ENCODE data around the gene SPATA19. TPM values are rescaled to one million over a fixed set of nuclear protein-coding genes. Genes with fewer than 3 reads are reported as not detected.

The SPATA19 gene
- total and polyA plus RNA-seq, 7 experiments from 2014 or later: not detected

- peaks cover 3 to 14% (median 5%) of the 10 kb centered on the region in 7 donors for H3K4me1 Mint-ChIP-seq
- Histone ChIP-seq H3K4me1 (ENCODE audit: control insufficient read depth in 2 of 2, insufficient read depth in 2 of 2, low read length in 2 of 2) (no peaks in the 10 kb centered on the region), H3K27ac (ENCODE audit: low read depth, low read length) (no peak overlapping the region), H3K9me3 (ENCODE audit: control insufficient read depth in 2 of 3, low read length in 3 of 3) (no peaks in the 10 kb centered on the region), H3K4me3 (ENCODE audit: low read length) (no peak overlapping the region), H3K27me3 (ENCODE audit: control insufficient read depth in 2 of 2, insufficient read depth in 2 of 2, low read length in 2 of 2) (no peaks in the 10 kb centered on the region), H3K36me3 (ENCODE audit: control insufficient read depth in 2 of 3, insufficient read depth in 3 of 3, low read length in 3 of 3) (no peaks in the 10 kb centered on the region)
- DNase-seq: no peak
- CTCF ChIA-PET: no interaction called here
- H3K27me3 Mint-ChIP-seq: peaks cover 0 to 73% (median 22%) of the 10 kb centered on the region in 5 donors
- peak overlapping the region in 2 of 10 donors; percentile 45 to 72 for H3K4me3 Mint-ChIP-seq
- POLR2A ChIA-PET: no interaction called here
- intact Hi-C loops (cut with micrococcal nuclease): no loop called here
- no peaks in the 10 kb centered on the region for H3K36me3 Mint-ChIP-seq
- H3K27ac Mint-ChIP-seq: no peak overlapping the region
- no peak for ATAC-seq
- H3K9me3 Mint-ChIP-seq: peaks cover 0 to 4% (median 0%) of the 10 kb centered on the region in 11 donors
These were observed 13.0 kb downstream of the SPATA19 start for GRCh38 chr11:133832096-133832990.

GRCh38 chr11:133830931-133831907 is 14.1 kb downstream of the SPATA19 start:
- CTCF ChIA-PET: no interaction called here

GRCh38 chr11:133829566-133829965 is 15.7 kb downstream of the SPATA19 start:
- Histone ChIP-seq H3K4me1 (ENCODE audit: control insufficient read depth in 2 of 2, insufficient read depth in 2 of 2, low read length in 2 of 2) (no peaks in the 10 kb centered on the region), H3K9me3 (ENCODE audit: control insufficient read depth in 2 of 3, low read length in 3 of 3) (no peaks in the 10 kb centered on the region), H3K27me3 (ENCODE audit: control insufficient read depth in 2 of 2, insufficient read depth in 2 of 2, low read length in 2 of 2) (no peaks in the 10 kb centered on the region), H3K4me3 (ENCODE audit: low read length) (no peak overlapping the region), H3K36me3 (ENCODE audit: control insufficient read depth in 2 of 3, insufficient read depth in 3 of 3, low read length in 3 of 3) (no peaks in the 10 kb centered on the region), H3K27ac (ENCODE audit: low read depth, low read length) (no peak overlapping the region)
- Mint-ChIP-seq H3K27me3 (peaks cover 0 to 48% (median 24%) of the 10 kb centered on the region in 5 donors), H3K27ac (no peak overlapping the region), H3K36me3 (no peaks in the 10 kb centered on the region), H3K4me3 (no peak overlapping the region), H3K9me3 (no peaks in the 10 kb centered on the region), H3K4me1 (peaks cover 0 to 10% (median 0%) of the 10 kb centered on the region in 7 donors)
- no peak for DNase-seq
- ChIA-PET CTCF (no interaction called here), POLR2A (no interaction called here)
- intact Hi-C loops (cut with micrococcal nuclease): no loop called here
- no peak for ATAC-seq

More at GRCh38 chr11:133830931-133831907, 14.1 kb downstream of the SPATA19 start:
- Histone ChIP-seq H3K36me3 (ENCODE audit: control insufficient read depth in 2 of 3, insufficient read depth in 3 of 3, low read length in 3 of 3) (no peaks in the 10 kb centered on the region), H3K4me1 (ENCODE audit: control insufficient read depth in 2 of 2, insufficient read depth in 2 of 2, low read length in 2 of 2) (no peaks in the 10 kb centered on the region), H3K27ac (ENCODE audit: low read depth, low read length) (no peak overlapping the region), H3K4me3 (ENCODE audit: low read length) (no peak overlapping the region), H3K9me3 (ENCODE audit: control insufficient read depth in 2 of 3, low read length in 3 of 3) (no peaks in the 10 kb centered on the region), H3K27me3 (ENCODE audit: control insufficient read depth in 2 of 2, insufficient read depth in 2 of 2, low read length in 2 of 2) (no peaks in the 10 kb centered on the region)
- DNase-seq: no peak
- Mint-ChIP-seq H3K36me3 (no peaks in the 10 kb centered on the region), H3K27ac (no peak overlapping the region), H3K4me3 (no peak overlapping the region), H3K4me1 (peaks cover 3 to 14% (median 5%) of the 10 kb centered on the region in 7 donors), H3K9me3 (no peaks in the 10 kb centered on the region), H3K27me3 (peaks cover 0 to 62% (median 23%) of the 10 kb centered on the region in 5 donors)
- POLR2A ChIA-PET: no interaction called here
- intact Hi-C loops (cut with micrococcal nuclease): no loop called here
- no peak for ATAC-seq

GRCh38 chr11:133828871-133829270 is 16.4 kb downstream of the SPATA19 start:
- peaks cover 0 to 41% (median 24%) of the 10 kb centered on the region in 5 donors for H3K27me3 Mint-ChIP-seq
- H3K4me3 Mint-ChIP-seq: no peak overlapping the region
- POLR2A ChIA-PET: no interaction called here
- no peaks in the 10 kb centered on the region for H3K9me3 ChIP-seq (ENCODE audit: control insufficient read depth in 2 of 3, low read length in 3 of 3)
- peaks cover 0 to 6% (median 0%) of the 10 kb centered on the region in 7 donors for H3K4me1 Mint-ChIP-seq
- no peak overlapping the region for H3K27ac Mint-ChIP-seq
- no peaks in the 10 kb centered on the region for H3K9me3 Mint-ChIP-seq
- ATAC-seq (no peak), DNase-seq (no peak)
- no peaks in the 10 kb centered on the region for H3K36me3 Mint-ChIP-seq
- CTCF ChIA-PET: no interaction called here
- intact Hi-C loops (cut with micrococcal nuclease): no loop called here
- no peaks in the 10 kb centered on the region for H3K27me3 ChIP-seq (ENCODE audit: control insufficient read depth in 2 of 2, insufficient read depth in 2 of 2, low read length in 2 of 2)
- no peaks in the 10 kb centered on the region for H3K36me3 ChIP-seq (ENCODE audit: control insufficient read depth in 2 of 3, insufficient read depth in 3 of 3, low read length in 3 of 3)
- H3K4me3 ChIP-seq (ENCODE audit: low read length): no peak overlapping the region
- H3K27ac ChIP-seq (ENCODE audit: low read depth, low read length): no peak overlapping the region
- H3K4me1 ChIP-seq (ENCODE audit: control insufficient read depth in 2 of 2, insufficient read depth in 2 of 2, low read length in 2 of 2): no peaks in the 10 kb centered on the region

- no peak overlapping the region for H3K27ac ChIP-seq (ENCODE audit: low read depth, low read length)
- H3K4me1 Mint-ChIP-seq: peaks cover 0 to 3% (median 0%) of the 10 kb centered on the region in 7 donors
- intact Hi-C loops (cut with micrococcal nuclease): no loop called here
- no peak overlapping the region for H3K27ac Mint-ChIP-seq
- H3K4me1 ChIP-seq (ENCODE audit: control insufficient read depth in 2 of 2, insufficient read depth in 2 of 2, low read length in 2 of 2): no peaks in the 10 kb centered on the region
- peaks cover 0 to 38% (median 24%) of the 10 kb centered on the region in 5 donors for H3K27me3 Mint-ChIP-seq
- ATAC-seq: no peak
- H3K36me3 ChIP-seq (ENCODE audit: control insufficient read depth in 2 of 3, insufficient read depth in 3 of 3, low read length in 3 of 3): no peaks in the 10 kb centered on the region
- H3K4me3 Mint-ChIP-seq: no peak overlapping the region
- ChIA-PET POLR2A (no interaction called here), CTCF (no interaction called here)
- no peak overlapping the region for H3K4me3 ChIP-seq (ENCODE audit: low read length)
- no peaks in the 10 kb centered on the region for H3K27me3 ChIP-seq (ENCODE audit: control insufficient read depth in 2 of 2, insufficient read depth in 2 of 2, low read length in 2 of 2)
- H3K9me3 ChIP-seq (ENCODE audit: control insufficient read depth in 2 of 3, low read length in 3 of 3): no peaks in the 10 kb centered on the region
- H3K9me3 Mint-ChIP-seq: no peaks in the 10 kb centered on the region
- DNase-seq: no peak
- H3K36me3 Mint-ChIP-seq: no peaks in the 10 kb centered on the region
These were observed 17.8 kb downstream of the SPATA19 start for GRCh38 chr11:133827556-133827955.

- no peaks in the 10 kb centered on the region for H3K4me1 Mint-ChIP-seq
- ATAC-seq (no peak), DNase-seq (no peak)
- no peaks in the 10 kb centered on the region for H3K9me3 Mint-ChIP-seq
- intact Hi-C loops (cut with micrococcal nuclease): no loop called here
- H3K27me3 Mint-ChIP-seq: peaks cover 0 to 36% (median 24%) of the 10 kb centered on the region in 5 donors
- no peak overlapping the region for H3K4me3 Mint-ChIP-seq
- no peaks in the 10 kb centered on the region for H3K36me3 ChIP-seq (ENCODE audit: control insufficient read depth in 2 of 3, insufficient read depth in 3 of 3, low read length in 3 of 3)
- POLR2A ChIA-PET: no interaction called here
- no peaks in the 10 kb centered on the region for H3K4me1 ChIP-seq (ENCODE audit: control insufficient read depth in 2 of 2, insufficient read depth in 2 of 2, low read length in 2 of 2)
- H3K36me3 Mint-ChIP-seq: no peaks in the 10 kb centered on the region
- no peaks in the 10 kb centered on the region for H3K27me3 ChIP-seq (ENCODE audit: control insufficient read depth in 2 of 2, insufficient read depth in 2 of 2, low read length in 2 of 2)
- H3K27ac Mint-ChIP-seq: no peak overlapping the region
- H3K4me3 ChIP-seq (ENCODE audit: low read length): no peak overlapping the region
- H3K27ac ChIP-seq (ENCODE audit: low read depth, low read length): no peak overlapping the region
- no peaks in the 10 kb centered on the region for H3K9me3 ChIP-seq (ENCODE audit: control insufficient read depth in 2 of 3, low read length in 3 of 3)
- CTCF ChIA-PET: no interaction called here
These were observed 18.4 kb downstream of the SPATA19 start for GRCh38 chr11:133826866-133827265.

Measured in naive thymus-derived CD4-positive, alpha-beta T cell (primary cell).